Calu3 (cell line): ENCODE results near the gene CCDC142. TPM values are rescaled to one million over a fixed set of nuclear protein-coding genes. Genes with fewer than 3 reads are reported as not detected.

Experiments
- BruUV-seq: library from RNA; stranded (reverse); fragments of 400-500 nt; replicated peaks from 2 replicates; lab custom pipeline; 2021; lab: Mats Ljungman, UMichigan
- CTCF ChIA-PET: fragments of 300-600 bp; sonication (Branson Sonifier 250); formaldehyde crosslinking; loops from one replicate; lab custom pipeline; 2022; ENCODE audit warnings: antibody characterized with exemption; lab: Charles Lee
- DNase-seq: peaks from one replicate; pipeline ENCODE4 v3.0.0; 2022
- H3K27ac Mint-ChIP-seq: one replicate; pipeline ENCODE4 v1.8.0; 2022; ENCODE audit warnings: mixed read lengths; ENCODE audit not compliant: unreplicated experiment
- H3K27me3 Mint-ChIP-seq: one replicate; pipeline ENCODE4 v1.8.0; 2022; ENCODE audit warnings: mixed read lengths; ENCODE audit not compliant: unreplicated experiment
- H3K36me3 Mint-ChIP-seq: one replicate; pipeline ENCODE4 v1.8.0; 2022; ENCODE audit warnings: mild to moderate bottlenecking, moderate library complexity, mixed read lengths; ENCODE audit not compliant: insufficient read depth, unreplicated experiment
- H3K4me1 Mint-ChIP-seq: one replicate; pipeline ENCODE4 v1.8.0; 2022; ENCODE audit warnings: mild to moderate bottlenecking, low read depth, mixed read lengths; ENCODE audit not compliant: unreplicated experiment
- H3K4me3 Mint-ChIP-seq: one replicate; pipeline ENCODE4 v1.8.0; 2022; ENCODE audit warnings: mild to moderate bottlenecking, low read depth, moderate library complexity, mixed read lengths; ENCODE audit not compliant: unreplicated experiment
- H3K9me3 Mint-ChIP-seq: one replicate; pipeline ENCODE4 v1.8.0; 2022; ENCODE audit warnings: low read depth, mixed read lengths; ENCODE audit not compliant: unreplicated experiment
- intact Hi-C: fragments of 100-400 bp; cut with micrococcal nuclease; formaldehyde crosslinking; loops from one replicate; pipeline ENCODE4 v1.10.0; 2022; ENCODE audit not compliant: unreplicated experiment
- total RNA-seq: library from RNA; stranded (reverse); gene quantifications from 2 replicates; pipeline ENCODE4 v1.2.3, GENCODE V29; 2022
- TF ChIP-seq, protein P1 (sequence below): fragments of 200-600 bp; IDR thresholded peaks from one replicate; pipeline ENCODE4 v1.8.0; 2022; ENCODE audit warnings: antibody characterized with exemption; ENCODE audit not compliant: unreplicated experiment

The CCDC142 gene
- total RNA-seq, 1 experiment from 2014 or later: 30.4 TPM

DNA sequence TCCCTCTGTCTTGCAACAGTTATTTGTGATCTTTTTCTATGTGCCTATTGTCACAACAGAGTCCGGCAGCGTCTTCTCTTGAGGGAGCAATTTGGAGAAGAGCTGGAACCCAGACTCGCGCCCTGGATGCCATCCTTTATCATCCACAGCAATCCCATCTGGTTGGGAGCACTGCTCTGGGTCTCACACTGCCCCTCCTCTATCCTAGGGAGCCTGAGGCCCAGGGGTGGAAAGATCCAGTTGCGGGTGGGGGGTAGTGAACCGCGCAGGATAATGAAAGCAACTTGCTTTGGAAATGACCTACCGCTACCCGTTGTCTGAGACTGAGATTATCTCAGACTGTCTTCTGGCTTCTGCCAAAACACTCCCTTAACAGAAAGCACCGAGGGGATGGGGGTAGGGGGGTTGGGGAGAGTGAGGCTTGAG lies 23.8 kb downstream of the CCDC142 start:
- H3K27me3 Mint-ChIP-seq: no peaks in the 10 kb centered on the region
- BruUV-seq: no TSS peak
- peak overlapping the region; percentile 94 for H3K27ac Mint-ChIP-seq
- H3K4me1 Mint-ChIP-seq: peaks cover 42% of the 10 kb centered on the region
- intact Hi-C loops: no loop called here
- H3K36me3 Mint-ChIP-seq: peaks cover 91% of the 10 kb centered on the region
- H3K4me3 Mint-ChIP-seq: peak overlapping the region; percentile 83
- CTCF ChIA-PET: interaction anchor here (1.2 kb wide), 1 partner anchor 73 kb away, joined by 5 read pairs; no protein-coding TSS in a partner anchor
- TF ChIP-seq, protein P1, sequence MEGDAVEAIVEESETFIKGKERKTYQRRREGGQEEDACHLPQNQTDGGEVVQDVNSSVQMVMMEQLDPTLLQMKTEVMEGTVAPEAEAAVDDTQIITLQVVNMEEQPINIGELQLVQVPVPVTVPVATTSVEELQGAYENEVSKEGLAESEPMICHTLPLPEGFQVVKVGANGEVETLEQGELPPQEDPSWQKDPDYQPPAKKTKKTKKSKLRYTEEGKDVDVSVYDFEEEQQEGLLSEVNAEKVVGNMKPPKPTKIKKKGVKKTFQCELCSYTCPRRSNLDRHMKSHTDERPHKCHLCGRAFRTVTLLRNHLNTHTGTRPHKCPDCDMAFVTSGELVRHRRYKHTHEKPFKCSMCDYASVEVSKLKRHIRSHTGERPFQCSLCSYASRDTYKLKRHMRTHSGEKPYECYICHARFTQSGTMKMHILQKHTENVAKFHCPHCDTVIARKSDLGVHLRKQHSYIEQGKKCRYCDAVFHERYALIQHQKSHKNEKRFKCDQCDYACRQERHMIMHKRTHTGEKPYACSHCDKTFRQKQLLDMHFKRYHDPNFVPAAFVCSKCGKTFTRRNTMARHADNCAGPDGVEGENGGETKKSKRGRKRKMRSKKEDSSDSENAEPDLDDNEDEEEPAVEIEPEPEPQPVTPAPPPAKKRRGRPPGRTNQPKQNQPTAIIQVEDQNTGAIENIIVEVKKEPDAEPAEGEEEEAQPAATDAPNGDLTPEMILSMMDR: no peak
- no peak for DNase-seq
- no peaks in the 10 kb centered on the region for H3K9me3 Mint-ChIP-seq

DNA sequence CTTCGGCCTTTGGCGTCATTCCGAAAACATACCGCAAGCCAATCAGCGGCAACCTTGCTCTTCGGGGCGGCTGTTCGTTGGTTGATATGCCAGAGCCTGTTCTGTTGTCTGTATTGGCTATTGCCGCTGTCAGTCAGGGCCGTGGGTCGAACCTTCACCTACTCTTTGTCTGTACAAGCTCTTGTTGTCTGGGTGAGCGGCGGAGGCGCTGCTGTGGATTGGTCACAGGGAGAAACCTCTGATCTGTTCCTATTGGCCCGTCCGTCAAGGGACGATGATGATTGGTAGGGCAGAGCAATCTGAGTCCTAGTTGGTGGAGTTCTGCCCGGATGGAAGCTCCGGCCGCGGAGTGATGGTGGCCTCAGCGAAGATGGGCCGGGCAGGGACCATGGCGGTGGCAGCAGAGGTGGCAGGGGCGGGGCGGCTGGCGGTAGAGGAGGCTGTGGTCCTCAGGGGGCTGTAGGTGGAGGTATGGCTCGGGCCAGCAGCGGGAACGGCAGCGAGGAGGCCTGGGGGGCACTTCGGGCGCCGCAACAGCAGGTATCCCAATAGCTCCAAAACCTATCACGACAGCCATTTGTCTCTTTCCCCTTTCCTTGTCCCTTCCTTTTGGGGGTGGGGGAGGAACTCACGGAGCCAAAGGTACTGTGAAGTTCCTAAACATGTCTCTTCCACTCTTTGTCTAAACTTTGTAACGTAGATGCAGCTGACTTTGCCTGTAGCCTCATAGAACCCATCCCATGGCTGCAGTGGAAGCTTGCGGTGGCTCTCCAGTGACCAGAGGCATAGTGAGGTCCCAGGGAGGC lies 24.5 kb downstream of the CCDC142 start, which contains the start of gene WBP1:
WBP1 (plus strand) TSS at position 307 of the 806 bp plus-strand sequence; CDS start at position 472, 165 bp downstream.
- CTCF ChIA-PET: interaction anchor here (0.8 to 1.4 kb wide), 5 partner anchors 14 to 74 kb away, joined by 3 to 5 read pairs (median 4); partner anchors contain the start of genes CCDC142 and TTC31
- Mint-ChIP-seq H3K36me3 (peaks cover 86% of the 10 kb centered on the region), H3K4me1 (peaks cover 42% of the 10 kb centered on the region), H3K27ac (peak within 1 kb of the TSS; percentile 94), H3K27me3 (peaks cover 3% of the 10 kb centered on the region), H3K9me3 (no peaks in the 10 kb centered on the region), H3K4me3 (peak within 1 kb of the TSS; percentile 83)
- peak; percentile 98 for DNase-seq
- TSS peak; percentile 45 for BruUV-seq
- TF ChIP-seq, protein P1: no peak
- intact Hi-C loops: no loop called here

DNA sequence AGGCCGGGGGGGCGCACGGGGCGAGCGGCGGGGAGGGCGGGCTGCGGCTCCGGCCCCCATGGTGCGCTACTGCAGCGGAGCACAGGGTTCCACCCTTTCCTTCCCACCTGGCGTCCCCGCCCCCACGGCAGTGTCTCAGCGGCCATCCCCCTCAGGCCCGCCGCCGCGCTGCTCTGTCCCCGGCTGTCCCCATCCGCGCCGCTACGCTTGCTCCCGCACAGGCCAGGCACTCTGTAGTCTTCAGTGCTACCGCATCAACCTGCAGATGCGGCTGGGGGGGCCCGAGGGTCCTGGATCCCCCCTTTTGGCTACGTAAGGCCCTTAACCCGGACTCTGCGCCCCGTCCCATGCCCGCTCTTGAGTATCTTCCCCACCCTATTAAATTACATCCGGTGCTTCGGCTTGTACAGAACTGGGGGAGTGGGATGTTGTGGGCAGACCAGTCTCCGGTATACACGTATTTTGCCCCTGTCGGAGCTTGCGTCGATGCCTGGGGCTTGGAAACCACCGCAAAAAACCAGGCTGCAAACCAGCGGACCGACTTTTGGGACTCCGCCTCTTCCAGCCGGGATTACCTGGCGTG lies 25.2 kb downstream of the CCDC142 start:
- H3K4me1 Mint-ChIP-seq: peaks cover 49% of the 10 kb centered on the region
- H3K4me3 Mint-ChIP-seq: peak overlapping the region; percentile 83
- H3K27me3 Mint-ChIP-seq: peaks cover 10% of the 10 kb centered on the region
- intact Hi-C loops: no loop called here
- CTCF ChIA-PET: interaction anchor here (0.8 to 1.4 kb wide), 6 partner anchors 12 to 74 kb away, joined by 3 to 5 read pairs (median 4); partner anchors contain the start of genes CCDC142 and TTC31
- no TSS peak for BruUV-seq
- H3K27ac Mint-ChIP-seq: peak overlapping the region; percentile 94
- TF ChIP-seq, protein P1: no peak
- peak; percentile 81 for DNase-seq
- H3K36me3 Mint-ChIP-seq: peaks cover 79% of the 10 kb centered on the region
- no peaks in the 10 kb centered on the region for H3K9me3 Mint-ChIP-seq

DNA sequence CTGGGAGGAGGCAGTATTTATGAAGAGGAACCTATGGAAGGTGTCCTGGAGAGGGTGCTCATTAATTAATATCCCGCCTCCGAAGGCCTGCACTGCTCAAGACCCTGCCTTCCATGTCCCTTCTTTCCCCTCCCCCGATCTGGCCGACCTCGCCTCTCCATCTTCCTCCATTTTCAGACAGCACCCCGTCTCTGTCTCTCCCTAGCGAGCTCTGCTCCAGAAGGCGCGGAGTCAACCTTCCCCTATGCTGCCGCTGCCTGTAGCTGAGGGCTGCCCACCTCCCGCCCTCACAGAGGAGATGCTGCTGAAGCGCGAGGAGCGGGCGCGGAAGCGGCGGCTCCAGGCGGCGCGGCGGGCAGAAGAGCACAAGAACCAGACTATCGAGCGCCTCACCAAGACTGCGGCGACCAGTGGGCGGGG lies 25.7 kb downstream of the CCDC142 start:
- Mint-ChIP-seq H3K9me3 (no peaks in the 10 kb centered on the region), H3K36me3 (peaks cover 74% of the 10 kb centered on the region), H3K4me1 (peaks cover 50% of the 10 kb centered on the region), H3K27me3 (peaks cover 12% of the 10 kb centered on the region), H3K4me3 (peak overlapping the region; percentile 83), H3K27ac (peak overlapping the region; percentile 94)
- no TSS peak for BruUV-seq
- TF ChIP-seq, protein P1: no peak
- intact Hi-C loops: no loop called here
- DNase-seq: no peak
- CTCF ChIA-PET: interaction anchor here (0.8 to 1.4 kb wide), 2 partner anchors 12 to 19 kb away, joined by 3 to 5 read pairs; no protein-coding TSS in a partner anchor
